GM21381 (cell line): Measurements from ENCODE around the gene CCDC91.
"Not testable (repeated sequence)": the region's sequence is repeated elsewhere in the genome, so short reads cannot be mapped to it uniquely, and the experiment has no call there.

Experiments used
- ATAC-seq: cut with Tn5 transposase; IDR thresholded peaks from one replicate; pipeline ENCODE4 v1.9.1; 2021; ENCODE audit warnings: mild to moderate bottlenecking, moderate library complexity; ENCODE audit not compliant: unreplicated experiment

Gene CCDC91

DNA sequence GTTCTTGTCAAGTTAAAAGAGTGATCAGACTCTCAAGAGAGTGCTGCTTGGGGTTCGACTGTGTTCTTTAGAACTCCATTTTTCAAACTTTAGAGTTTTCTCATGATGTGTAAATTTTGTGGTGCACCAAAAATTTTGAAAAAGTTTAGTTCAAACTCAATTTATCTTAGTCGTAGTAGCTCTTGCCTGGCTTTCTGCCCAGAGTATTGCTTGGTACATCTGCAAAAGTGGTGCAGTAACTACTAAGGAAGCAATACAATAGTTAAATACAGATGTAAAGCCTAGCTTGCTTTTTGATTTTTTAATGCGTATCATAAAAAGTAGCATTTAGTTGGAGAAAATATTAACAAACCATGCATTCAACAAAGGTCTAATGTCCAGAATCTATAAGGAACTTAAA is 9.5 kb upstream of the CCDC91 start:
- ATAC-seq = no peak

DNA sequence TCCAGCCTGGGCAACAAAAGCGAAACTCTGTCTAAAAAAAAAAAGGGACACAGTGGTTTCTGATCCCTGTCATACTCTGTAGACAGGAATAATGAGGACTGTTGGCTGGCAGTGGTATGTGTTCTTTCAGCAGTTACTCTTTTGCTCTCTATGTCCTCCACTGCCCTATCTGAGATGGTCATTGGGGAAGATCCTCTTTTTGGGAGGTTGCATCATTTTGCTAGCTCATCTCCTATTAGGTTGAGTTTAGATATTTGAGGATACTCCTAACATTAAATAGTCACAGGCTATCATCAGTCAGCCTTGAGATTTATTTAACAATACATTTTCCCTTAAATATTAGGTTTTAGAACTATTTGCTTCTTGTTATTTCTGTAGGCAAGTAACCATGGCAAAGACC is 5.9 kb upstream of the CCDC91 start:
- no peak for ATAC-seq

DNA sequence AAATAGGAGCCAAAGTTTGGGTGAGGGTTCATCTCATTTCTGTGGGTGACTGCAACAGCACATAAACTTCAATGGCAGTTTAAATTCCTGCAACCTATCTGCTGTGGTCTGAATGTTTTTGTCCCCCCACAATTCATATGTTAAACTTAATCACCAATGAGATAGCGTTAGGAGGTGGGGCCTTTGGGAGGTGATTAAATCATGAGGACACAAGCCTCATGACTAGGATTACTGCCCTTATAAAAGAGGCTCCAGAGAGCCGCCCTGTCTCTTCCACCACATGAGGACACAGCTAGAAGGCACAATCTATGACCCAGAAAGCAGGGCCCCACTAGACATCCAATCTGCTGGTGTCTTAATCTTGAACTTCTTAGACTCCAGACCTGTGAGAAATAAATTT is 3.8 kb upstream of the CCDC91 start:
- no peak for ATAC-seq

DNA sequence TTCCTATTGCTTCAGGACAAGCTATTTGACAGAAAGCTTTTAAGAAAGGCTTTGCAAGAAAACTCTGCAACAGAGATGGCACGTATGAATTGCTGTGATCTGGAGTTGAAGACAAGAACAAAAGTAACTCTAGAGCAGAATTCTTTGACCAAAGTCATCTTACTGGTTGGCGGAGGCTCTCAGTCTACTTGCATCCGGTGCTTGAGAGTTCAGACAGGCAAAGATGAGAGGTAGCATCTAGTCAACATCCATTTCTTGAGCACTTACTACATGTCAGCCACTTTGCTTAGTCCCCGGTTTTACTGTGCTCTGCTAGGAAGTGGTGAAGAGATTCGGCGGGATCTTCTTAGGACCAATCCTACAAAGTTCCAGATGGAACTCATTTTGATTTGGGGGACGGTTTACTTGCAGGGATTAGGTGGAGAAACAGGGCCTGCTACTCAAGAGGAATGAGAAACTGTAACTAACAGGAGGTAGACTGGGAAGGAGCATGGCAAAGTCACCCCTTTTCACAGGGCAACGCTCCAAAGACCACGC is 404 bp upstream of the CCDC91 start:
- no peak for ATAC-seq

DNA sequence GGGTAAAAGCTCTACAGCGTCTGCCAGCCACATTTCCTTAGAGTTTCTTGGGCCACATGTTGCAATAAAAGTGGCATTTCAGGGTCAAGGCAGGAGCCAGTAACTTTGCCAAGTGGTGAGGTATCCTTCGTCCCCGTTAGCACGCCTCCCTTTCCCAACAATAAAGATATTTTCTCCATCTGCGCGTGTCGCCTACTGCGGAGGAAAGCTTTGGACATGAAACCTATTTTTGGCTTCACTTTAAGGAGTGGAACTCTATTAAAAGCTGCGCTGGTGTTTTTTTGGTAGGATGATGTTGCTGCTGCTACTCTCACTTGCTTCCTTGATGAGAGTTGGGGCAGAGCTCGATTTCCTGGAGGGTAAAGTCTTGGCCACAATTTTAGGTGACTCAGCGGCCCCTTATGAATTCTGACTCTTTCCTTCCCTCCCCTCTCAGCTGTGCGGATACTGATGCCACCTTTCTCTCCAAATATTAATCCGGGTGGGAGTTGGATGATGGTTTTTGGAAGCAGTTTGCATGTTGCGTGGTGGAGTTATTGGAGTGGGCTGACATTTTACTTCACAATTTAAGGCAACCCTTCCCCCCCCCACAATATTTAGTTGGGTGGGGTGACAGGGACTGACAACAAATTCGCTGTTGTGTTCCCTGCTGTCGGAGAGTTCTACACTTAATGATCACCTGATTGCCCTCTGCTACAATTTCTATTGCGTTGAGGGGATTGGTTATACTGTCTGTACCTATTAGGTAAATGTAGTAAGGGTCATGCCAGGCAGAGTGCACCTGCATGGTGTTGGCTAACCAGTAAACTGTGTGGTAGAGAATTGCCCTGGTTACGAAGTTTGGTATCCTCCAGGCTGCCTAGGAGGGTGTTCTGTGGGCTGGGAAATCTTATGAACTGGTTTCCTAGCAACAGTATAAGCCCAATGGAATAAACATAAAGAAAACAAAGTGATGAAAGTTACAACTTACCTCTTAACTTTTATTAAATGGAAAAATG is 1.1 kb downstream of the CCDC91 start:
- peak; percentile 5 for ATAC-seq

DNA sequence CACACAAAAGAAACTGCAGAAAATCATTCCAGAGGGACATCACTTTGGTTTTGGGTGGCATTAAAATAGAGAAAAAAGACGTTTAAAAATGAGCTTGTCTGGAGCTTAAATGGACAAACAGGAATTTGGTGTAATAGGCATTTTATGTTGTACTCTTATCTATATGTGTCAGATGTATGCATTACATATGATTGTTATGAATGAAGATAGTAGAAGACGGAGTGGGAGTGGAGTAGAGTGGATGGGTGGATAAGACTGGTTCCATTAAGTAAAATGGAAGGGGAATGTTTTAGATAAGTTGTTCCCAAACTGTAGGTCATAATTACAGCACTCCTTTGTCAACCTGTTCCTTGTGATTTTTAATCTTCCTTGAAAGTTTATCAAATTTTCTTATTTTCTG is 1.9 kb downstream of the CCDC91 start:
- no peak for ATAC-seq

DNA sequence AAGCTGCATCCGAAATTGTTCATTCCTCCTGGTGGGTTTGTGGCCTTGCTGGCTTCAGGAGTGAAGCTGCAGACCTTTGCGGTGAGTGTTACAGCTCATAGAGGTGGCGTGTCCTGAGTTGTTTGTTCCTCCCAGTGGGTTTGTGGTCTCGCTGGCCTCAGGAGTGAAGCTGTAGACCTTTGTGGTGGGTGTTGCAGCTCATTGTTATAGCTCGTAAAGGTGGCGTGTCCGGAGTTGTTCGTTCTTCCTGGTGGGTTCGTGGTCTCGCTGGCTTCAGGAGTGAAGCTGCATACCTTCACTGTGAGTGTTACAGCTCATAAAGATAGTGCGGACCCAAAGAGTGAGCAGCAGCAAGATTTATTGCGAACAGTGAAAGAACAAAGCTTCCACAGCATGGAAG is 4.4 kb downstream of the CCDC91 start:
- not testable (repeated sequence) for ATAC-seq

DNA sequence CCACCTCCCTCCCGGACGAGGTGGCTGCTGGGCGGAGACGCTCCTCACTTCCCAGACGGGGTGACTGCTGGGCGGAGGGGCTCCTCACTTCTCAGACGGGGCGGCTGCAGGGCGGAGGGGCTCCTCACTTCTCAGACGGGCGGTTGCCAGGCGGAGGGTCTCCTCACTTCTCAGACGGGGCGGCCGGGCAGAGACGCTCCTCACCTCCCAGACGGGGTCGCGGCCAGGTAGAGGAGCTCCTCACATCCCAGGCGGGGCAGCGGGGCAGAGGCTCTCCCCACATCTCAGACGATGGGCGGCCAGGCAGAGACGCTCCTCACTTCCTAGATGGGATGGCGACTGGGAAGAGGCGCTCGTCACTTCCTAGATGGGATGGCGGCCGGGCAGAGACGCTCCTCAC is 10.9 kb downstream of the CCDC91 start:
- ATAC-seq = not testable (repeated sequence)

DNA sequence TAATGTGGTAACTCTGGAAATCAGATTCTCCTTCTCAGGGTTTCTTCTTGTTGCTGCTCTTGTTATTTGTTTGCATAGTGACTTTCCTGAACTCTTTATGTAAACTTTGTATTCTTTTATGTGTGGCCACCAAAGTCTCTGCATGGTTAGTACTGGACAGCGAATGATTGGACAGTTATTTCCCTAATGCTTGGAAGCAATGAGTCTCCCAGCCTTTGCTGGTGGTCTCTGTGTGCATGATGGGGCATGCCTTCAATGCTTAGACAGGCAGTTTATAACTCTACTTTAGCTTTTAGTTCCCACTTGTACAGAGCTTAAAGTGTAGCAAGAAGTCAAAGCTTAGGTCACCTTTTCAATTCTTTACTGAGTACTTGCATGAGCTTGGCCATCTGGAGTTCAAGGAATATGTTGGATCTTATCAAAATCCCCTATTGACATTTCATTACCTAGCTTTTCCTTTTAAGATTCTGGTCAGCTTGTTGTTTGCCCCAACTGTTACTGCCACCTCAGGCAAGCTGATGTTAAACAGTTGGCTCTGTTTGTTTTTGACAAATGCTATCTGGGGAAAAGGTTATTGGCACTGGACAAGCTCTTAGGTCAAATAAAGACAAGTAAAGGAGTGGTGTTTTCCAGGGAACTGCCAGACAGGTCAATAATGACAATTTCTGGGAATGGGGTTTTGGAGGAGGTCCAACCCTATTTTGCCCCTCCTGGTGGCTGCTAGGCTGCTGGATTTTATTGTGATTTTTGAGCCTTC is 12.3 kb downstream of the CCDC91 start:
- no peak for ATAC-seq

DNA sequence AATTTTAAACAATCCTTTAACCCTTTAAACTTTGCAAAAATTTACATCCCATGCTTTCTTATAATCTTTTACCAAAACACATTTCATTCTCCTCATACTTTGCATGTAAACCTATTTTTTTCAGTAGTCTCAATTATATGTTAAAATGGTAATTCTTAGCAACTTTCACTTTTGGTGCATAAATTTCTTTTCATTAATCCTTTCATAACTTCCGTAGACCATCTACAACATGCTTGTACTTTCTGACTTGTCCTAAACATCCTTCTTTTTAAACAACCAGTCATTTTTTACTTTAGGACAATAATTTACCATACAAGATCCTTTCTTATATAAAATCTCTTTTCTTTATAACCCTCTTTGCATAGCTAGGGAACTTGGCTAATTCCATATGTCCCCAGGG is 19.5 kb downstream of the CCDC91 start:
- no peak for ATAC-seq

DNA sequence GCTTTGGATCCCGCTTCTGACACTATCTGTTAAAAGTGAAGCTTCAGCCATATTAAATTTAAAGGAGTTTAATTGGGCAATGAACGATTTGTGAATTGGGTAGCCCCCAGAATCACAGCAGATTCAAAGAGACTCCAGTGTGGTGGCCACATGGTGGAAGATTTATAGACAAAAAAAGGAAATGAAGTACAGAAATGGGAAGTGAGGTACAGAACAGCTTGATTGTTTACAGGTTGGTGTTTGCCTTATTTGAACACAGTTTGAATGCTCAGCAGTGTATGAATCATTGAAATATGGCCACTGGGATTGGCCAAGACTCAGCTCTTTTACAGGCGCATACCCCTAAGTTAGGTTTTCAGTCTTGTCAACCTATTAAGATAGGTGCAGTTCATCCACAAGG is 21.9 kb downstream of the CCDC91 start:
- ATAC-seq = no peak

DNA sequence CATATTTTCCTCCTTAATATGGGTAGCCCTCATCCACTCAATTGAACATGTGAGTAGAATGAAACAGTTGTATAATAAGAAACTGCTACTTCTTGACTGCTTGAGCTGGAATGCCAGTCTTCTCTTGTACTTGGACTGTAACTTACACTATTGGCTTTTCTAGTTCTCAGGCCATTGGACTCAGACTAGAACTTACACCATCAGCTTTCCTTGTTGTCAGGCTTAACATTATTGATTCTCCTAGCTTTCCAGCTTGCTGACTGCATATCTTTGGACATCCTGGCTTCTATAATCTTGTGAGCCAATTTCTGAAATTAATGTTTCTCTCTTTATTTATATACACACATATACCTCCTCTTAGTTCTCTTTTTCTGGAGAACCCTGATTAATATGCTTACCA is 24.8 kb downstream of the CCDC91 start:
- ATAC-seq = no peak

DNA sequence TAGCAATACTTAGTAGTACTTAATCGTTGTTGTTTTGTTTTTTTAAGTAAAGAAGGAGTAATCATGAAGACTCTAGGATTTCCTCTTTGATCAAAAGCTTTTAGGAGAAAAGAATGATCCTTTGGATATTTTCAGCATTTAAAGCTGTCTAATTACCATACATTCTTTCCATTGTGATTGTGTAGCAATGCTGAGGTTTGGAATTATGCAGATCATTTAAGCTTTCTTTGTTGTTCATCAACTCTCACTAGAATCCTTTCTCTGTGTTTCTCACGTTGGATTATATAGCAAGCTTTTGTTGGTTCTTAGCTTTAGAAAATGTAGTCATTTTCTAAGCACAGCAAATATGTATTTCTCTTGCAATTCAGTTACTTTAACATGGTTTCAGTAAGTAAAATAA is 25.8 kb downstream of the CCDC91 start:
- no peak for ATAC-seq

DNA sequence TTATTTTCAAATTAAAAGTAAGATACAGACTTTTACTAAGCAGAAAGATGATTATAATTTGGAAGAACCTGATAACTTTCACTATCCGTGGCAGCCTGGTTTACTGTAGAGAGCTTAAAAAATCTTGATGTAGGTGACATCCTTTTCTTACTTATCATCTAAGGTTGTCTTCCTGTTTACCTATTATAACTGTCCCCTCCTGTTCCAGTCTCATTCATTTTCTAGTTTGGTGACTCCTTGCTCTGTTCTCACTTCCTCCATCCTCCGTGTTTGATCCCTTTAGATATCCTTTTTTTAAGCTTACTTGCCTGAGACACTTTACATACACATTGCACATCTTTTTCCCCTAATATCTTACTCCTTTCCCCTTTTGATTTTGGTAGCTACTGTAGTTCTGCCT is 27.5 kb downstream of the CCDC91 start:
- ATAC-seq = no peak

DNA sequence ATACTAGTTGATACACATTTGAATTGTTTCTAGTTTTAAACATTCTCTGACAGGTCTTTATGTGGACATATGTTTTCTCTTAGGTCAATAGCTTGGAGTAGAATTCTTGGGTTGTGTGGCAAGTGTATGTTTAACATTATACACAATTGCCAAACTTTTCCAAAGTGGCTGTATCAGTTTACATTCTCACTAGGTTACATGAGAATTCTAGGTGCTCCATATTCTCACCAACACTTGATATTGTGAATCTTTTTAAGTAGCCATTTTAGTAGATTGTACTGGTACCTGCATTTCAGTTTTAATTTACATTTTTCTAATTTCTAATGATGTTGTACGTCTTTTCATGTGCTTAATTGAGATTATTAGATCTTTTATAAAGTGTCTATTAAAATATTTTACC is 28.6 kb downstream of the CCDC91 start:
- ATAC-seq = no peak

DNA sequence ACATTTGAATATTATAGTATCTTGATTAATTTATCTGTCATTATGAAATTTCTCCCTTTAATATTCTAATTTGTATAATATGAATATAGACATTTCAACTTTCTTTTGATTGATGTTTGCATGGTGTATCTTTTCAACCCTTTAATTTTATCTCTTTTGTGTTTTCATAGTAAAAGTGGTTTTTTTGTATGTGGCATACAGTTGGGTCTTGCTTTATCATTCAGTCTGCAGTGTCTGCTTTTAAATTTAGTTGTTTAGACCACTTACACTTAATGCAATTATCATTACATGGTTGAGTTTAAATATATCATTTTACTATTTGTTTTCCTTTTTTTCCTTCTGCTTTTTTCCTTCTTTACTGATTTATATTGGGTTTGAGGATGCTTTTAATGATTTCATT is 29.6 kb downstream of the CCDC91 start:
- ATAC-seq = no peak

DNA sequence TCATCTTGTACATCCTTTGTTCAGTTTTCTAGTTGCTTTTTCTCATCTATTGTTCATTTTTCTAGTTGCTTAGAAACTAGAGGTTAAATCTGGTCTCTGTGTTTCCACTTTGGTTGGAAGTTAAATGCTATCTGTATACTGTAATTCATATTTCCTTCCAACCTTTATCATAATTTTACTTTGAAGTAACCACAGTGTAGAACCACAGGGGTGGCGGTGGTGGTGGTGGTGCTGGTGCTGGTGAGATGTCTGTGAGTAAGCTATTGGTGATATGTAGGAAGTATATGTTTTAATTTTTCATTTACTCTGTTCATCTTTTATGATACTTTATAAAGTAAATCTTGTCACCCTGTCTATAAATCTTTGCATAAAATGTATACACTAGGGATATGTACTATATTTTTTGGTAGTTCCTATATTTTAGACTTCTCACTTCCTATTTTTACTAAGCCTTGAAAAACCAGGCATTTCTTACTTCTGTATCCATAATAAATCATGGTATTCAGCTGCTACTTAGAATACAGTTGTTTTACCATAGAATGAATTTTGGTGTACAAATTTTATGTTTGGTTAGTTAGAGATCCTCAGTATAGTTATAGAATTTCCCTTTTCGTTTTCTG is 31.9 kb downstream of the CCDC91 start:
- no peak for ATAC-seq

DNA sequence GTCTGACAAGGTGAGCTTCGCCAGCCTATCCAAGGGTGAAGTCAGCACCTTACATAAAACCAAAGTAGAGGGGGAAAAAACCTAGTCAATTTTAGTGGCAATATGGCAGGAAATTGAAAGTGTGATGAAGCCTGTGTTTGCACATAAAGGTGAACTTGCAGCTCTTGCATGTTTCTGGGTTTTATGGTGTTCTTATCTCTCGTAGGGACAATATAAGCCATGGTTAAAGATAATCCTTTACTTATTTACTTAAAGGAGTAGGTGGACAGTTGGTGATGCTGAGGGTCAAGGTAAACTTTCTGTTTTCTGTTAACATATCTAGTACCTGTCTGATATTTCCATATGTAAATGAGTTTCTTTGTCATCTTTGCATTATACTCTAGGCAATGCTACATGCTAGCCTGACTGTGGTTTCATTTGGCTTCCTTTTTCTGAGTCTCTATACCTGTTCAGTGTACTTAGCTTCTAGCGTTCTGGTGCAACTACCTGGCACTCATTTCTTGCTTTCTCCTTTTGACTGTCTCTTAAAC is 32.8 kb downstream of the CCDC91 start:
- ATAC-seq = peak; percentile 89

DNA sequence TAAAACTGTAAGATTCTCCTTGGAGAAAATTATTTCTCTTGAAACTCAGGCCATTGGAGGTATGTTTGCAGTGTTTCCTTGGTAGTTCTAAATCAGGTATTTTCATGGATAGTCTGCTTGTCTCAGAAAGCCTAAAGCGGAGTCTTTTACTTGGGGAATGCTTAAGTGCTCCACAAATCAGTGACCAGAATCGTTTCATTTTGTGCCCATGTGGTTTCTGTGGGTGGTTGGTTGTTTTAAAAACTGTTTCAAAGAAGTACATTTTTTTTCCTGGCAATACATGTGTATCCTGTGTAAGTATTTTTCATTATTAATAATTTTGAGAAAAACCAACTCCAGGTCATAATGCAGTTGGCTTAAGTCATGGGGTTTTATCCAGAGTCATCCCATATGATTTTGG is 33.6 kb downstream of the CCDC91 start:
- ATAC-seq = peak; percentile 34

DNA sequence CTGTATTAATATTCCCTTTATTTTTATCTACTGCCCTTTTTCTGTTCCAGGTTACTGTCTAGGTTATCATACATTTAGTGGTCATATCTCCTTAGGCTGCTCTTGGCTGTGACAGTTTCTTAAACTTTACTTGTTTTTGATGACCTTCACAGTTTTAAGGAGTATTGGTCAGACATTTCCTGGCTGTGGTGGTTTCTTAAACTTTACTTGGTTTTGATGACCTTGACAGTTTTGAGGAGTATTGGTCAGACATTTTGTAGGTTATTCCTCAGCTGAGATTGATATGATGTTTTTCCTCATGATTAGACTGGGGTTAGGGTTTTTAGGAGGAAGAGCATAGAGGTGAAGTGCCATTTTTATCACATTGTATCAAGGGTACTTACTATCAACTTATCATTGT is 36.4 kb downstream of the CCDC91 start:
- no peak for ATAC-seq

DNA sequence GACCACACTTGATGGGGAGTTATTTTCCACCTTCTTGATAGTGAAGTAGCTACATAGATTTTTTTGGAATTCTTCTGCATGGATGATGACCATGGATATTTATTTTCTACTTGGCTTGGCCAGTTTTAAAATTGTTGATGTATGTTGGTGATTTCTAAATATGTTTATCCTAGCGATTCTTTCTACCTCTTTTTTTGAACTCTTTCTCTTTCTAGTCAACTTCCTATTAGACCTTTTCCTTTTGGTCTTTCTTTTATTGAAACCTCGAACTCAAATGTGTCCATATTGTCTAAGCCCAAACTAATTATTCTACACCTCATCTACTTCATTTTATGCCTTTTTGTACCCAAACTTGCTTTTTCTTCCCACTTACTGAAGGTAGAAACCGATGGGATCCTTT is 37.0 kb downstream of the CCDC91 start:
- no peak for ATAC-seq
